ENCODE data around the gene VAV2. TPM values are rescaled to one million over a fixed set of nuclear protein-coding genes. Genes with fewer than 3 reads are reported as not detected.

VAV2 gene
- total and polyA plus RNA-seq, 9 of the 15 experiments (the other 6 are each of a cell fraction or from before 2014, with no cell fraction given), result 0.01 to 2.7 (median 1.0) TPM; not detected in 1

- H3K4me3 ChIP-seq, result no peak overlapping the region
- intact Hi-C loops (cut with micrococcal nuclease), result loop anchor here (1.0 kb wide), 2 partner anchors 105 to 201 kb away; no protein-coding TSS in a partner anchor
- in situ Hi-C loops (cut with MboI), result loop anchor here (5.0 kb wide), 1 partner anchor 207 kb away; no protein-coding TSS in a partner anchor
- peak; percentile 86 for ATAC-seq
- FAIRE-seq, result peak; percentile 72
- H3K27me3 ChIP-seq (ENCODE audit: control insufficient read depth in 2 of 2, insufficient read depth in 2 of 2, low read length in 2 of 2), result peaks cover 0 to 24% of the 10 kb centered on the region in 2 experiments; a peak in 2 of 5 replicates
- no peaks in the 10 kb centered on the region for H3K79me2 ChIP-seq (ENCODE audit: control insufficient read depth, insufficient read depth, low read length)
- H3K4me2 ChIP-seq (ENCODE audit: insufficient read depth, low read length), result no peak overlapping the region
- POLR2A ChIA-PET, result interaction anchor here (0.6 to 1.4 kb wide), 3 partner anchors 15 to 538 kb away, joined by 3 to 4 read pairs (median 3); no protein-coding TSS in a partner anchor
- H4K20me1 ChIP-seq (replicated peaks; ENCODE audit: control insufficient read depth, insufficient read depth, low read length), result peaks cover 17% of the 10 kb centered on the region
- 0% methylated on average over 9 of the region's 11 CpGs for WGBS (ENCODE audit: insufficient coverage, low coverage, missing lambda C conversion rate)
- no TSS peak for BruUV-seq (replicated peaks)
- no peak overlapping the region for H2AFZ ChIP-seq (ENCODE audit: low read depth, low read length)
- H3K9me3 ChIP-seq (replicated peaks; ENCODE audit: control insufficient read depth, insufficient read depth, low read depth, low read length), result no peaks in the 10 kb centered on the region
- H3K36me3 ChIP-seq (ENCODE audit: control insufficient read depth, insufficient read depth, low read length), result no peaks in the 10 kb centered on the region
- peak; percentile 80 to 84 (median 82) for DNase-seq (ENCODE audit: extremely low read depth in 1 of 4, low spot score in 3 of 4)
- 0 out of 4 replicates have a peak overlapping the region, but pooled peaks of 1 of the 2 experiments have one; percentile 17 for H3K9ac ChIP-seq (ENCODE audit: insufficient read depth in 1 of 2, low read depth in 2 of 2, low read length in 2 of 2)
- CTCF ChIA-PET (ENCODE audit: low intra/inter-chr PET ratio), result interaction anchor here (0.6 to 3.7 kb wide), 5 partner anchors 201 to 828 kb away, joined by 3 to 44 read pairs (median 4); no protein-coding TSS in a partner anchor
- no peaks in the 10 kb centered on the region for H3K9me1 ChIP-seq (ENCODE audit: control insufficient read depth, insufficient read depth, low read length)
- no peak overlapping the region for H3K27ac ChIP-seq (ENCODE audit: extremely low read depth, low read depth, low read length)
- H3K4me1 ChIP-seq (replicated peaks in 1 of 2; ENCODE audit: control insufficient read depth in 2 of 2, insufficient read depth in 2 of 2, low read length in 2 of 2), result peaks cover 0 to 41% of the 10 kb centered on the region in 2 experiments; a peak in 3 of 5 replicates
- peak in 1 of 2 experiments; percentile 26; a peak in 1 of 4 replicates for TF ChIP-seq MAZ (CRISPR knock-in tag; conservative IDR thresholded peaks at IDR 0.05 in 1 of 2, IDR thresholded peaks at IDR 0.05 in 1 of 2)
- TF ChIP-seq CAMTA2 (CRISPR knock-in tag; conservative IDR thresholded peaks at IDR 0.05), result no peak
- peak; percentile 93 to 95 (median 93) for TF ChIP-seq CTCF (IDR thresholded peaks at IDR 0.05 in 2 of 3, conservative IDR thresholded peaks at IDR 0.05 in 1 of 3; ENCODE audit: insufficient read depth in 2 of 3, low read depth in 1 of 3, low read length in 3 of 3)
- TF ChIP-seq NFATC3 (IDR thresholded peaks at IDR 0.05), result no peak
- TF ChIP-seq, protein P1, sequence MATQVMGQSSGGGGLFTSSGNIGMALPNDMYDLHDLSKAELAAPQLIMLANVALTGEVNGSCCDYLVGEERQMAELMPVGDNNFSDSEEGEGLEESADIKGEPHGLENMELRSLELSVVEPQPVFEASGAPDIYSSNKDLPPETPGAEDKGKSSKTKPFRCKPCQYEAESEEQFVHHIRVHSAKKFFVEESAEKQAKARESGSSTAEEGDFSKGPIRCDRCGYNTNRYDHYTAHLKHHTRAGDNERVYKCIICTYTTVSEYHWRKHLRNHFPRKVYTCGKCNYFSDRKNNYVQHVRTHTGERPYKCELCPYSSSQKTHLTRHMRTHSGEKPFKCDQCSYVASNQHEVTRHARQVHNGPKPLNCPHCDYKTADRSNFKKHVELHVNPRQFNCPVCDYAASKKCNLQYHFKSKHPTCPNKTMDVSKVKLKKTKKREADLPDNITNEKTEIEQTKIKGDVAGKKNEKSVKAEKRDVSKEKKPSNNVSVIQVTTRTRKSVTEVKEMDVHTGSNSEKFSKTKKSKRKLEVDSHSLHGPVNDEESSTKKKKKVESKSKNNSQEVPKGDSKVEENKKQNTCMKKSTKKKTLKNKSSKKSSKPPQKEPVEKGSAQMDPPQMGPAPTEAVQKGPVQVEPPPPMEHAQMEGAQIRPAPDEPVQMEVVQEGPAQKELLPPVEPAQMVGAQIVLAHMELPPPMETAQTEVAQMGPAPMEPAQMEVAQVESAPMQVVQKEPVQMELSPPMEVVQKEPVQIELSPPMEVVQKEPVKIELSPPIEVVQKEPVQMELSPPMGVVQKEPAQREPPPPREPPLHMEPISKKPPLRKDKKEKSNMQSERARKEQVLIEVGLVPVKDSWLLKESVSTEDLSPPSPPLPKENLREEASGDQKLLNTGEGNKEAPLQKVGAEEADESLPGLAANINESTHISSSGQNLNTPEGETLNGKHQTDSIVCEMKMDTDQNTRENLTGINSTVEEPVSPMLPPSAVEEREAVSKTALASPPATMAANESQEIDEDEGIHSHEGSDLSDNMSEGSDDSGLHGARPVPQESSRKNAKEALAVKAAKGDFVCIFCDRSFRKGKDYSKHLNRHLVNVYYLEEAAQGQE (IDR thresholded peaks at IDR 0.05; ENCODE audit: borderline replicate concordance), result peak; percentile 90
- TF ChIP-seq, protein P1 (CRISPR knock-in tag; IDR thresholded peaks at IDR 0.05; ENCODE audit: low read depth), result no peak
- TF ChIP-seq TFAP4 (CRISPR knock-in tag; IDR thresholded peaks at IDR 0.05; ENCODE audit: borderline replicate concordance), result peak; percentile 44; the same call in 1 of the 2 replicates
- peak; percentile 64; the same call in 1 of the 2 replicates for TF ChIP-seq CC2D1A (IDR thresholded peaks at IDR 0.05)
- TF ChIP-seq ZBTB7A (IDR thresholded peaks at IDR 0.05; ENCODE audit: borderline replicate concordance, control insufficient read depth, low read depth, low read length), result peak; percentile 57; the same call in 1 of the 2 replicates
These were observed 2.4 kb upstream of the VAV2 start for GRCh38 chr9:133994353-133995011.

Data from K562 (cell line).